ENCODE results near the gene SLC16A5.
"Not testable (repeated sequence)": the region's sequence is repeated elsewhere in the genome, so short reads cannot be mapped to it uniquely, and the experiment has no call there.

SLC16A5 gene, protein sequence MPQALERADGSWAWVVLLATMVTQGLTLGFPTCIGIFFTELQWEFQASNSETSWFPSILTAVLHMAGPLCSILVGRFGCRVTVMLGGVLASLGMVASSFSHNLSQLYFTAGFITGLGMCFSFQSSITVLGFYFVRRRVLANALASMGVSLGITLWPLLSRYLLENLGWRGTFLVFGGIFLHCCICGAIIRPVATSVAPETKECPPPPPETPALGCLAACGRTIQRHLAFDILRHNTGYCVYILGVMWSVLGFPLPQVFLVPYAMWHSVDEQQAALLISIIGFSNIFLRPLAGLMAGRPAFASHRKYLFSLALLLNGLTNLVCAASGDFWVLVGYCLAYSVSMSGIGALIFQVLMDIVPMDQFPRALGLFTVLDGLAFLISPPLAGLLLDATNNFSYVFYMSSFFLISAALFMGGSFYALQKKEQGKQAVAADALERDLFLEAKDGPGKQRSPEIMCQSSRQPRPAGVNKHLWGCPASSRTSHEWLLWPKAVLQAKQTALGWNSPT

DNA sequence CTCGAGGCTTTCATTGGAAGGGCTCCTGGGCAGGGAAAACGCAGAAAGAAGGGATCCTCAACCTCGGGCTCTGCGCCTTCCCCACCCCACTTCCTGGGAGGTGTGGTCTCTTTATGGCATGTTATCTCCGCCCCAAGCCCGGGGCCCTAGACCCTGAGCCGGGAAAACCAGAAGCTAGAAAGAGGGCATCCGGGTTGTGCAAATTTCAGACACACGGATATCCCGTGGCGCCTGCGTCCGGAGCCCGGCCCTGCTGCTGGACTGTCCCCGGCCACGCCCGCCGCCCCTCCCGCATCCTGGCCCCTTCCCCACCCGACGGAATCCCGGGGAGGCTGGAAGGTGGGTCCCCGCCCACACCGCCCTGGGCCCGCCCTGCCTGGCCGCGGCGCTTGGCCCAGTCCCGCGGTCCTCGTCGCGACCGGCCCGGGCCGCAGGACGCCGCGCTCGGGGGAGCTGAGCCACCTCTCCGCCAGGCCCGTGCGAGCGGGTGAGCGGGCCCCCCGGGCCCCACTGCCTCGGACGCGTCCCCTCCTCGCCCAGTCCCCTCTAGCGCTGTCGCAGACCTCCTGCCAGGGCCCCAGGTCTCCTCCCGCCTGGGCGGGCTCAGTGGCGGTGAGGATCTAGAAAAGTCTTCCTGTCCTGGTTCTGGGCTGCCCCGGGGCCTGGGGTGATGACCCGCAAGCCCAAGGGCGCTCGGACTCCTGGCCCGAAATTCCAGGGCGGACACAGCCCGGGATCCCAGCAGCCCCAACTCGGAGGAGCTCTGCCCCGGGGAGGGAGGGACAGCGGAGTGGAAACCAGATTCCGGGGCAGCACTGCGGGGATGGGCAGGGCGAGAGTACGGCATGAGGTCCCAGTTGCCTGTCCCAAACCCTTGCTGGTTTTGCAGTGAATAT lies at the start of gene SLC16A5:
TSS of gene SLC16A5 (plus strand) at position 397 of the 896 bp plus-strand sequence. CDS start 5,683 bp downstream, outside the sequence.
- peak; percentile 91 for DNase-seq

DNA sequence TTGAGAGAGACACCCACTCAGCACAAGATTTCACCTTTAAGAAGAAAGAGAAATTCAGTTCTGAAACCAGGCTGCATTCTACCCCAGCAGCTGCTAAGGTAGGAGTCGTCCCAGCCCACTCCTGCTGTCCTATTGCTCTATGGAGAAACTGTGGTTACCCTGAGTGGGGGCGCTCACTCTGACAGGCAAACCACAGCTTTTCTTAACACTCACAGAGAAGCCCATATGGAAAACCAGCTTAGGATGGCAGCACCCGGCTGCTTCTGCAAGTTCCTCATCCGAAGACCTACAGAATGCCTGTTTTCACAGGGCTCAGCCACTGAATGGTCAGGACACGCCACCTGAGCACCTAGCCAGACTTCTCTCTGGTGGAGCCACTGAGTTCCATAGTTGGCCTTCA lies 48.5 kb upstream of the SLC16A5 start:
- no peak for DNase-seq

DNA sequence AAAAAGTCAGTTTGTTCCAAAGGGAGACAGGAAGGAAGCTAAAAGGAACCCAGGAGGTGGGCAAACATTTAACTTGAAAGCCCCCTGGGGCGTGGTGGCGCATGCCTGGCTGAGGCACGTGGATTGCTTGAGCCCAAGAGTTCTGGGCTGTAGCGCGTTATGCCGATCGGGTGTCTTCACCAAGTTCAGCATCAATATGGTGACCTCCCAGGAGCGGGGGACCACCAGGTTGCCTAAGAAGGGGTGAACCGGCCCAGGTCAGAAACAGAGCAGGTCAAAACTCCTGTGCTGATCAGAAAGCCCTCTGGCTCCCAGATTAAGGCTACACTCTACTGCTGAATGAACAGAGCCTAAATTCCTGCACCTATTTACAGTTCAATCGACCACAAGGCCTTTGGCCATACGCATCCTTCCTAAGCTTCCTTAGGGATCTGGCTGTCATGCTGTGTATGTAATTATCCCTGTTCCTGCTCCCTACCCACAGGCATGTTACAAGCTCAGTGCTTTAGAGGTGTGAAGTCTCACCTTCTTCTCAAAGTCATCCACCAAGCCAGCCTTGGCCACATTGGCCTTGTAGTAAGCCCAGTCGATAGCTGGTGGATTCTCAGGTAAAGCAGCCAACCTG lies 46.0 kb upstream of the SLC16A5 start:
- DNase-seq, result no peak

DNA sequence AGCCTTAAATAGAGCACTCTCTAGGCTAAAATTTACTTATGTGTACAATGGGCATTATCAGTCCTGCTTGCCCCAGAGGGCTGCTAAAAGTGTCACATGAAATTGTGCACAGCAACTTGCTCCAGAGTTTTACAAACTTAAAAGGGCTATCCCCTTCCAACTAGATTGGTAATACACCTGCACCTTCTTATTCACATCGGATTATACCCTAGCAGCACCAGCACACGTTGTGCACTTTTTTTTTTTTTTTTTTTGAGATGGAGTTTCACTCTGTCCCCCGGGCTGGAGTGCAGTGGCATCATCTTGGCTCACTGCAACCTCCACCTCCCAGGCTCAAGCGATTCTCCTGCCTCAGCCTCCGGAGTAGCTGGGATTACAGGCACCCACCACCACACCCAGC lies 44.0 kb upstream of the SLC16A5 start:
- not testable (repeated sequence) for DNase-seq

DNA sequence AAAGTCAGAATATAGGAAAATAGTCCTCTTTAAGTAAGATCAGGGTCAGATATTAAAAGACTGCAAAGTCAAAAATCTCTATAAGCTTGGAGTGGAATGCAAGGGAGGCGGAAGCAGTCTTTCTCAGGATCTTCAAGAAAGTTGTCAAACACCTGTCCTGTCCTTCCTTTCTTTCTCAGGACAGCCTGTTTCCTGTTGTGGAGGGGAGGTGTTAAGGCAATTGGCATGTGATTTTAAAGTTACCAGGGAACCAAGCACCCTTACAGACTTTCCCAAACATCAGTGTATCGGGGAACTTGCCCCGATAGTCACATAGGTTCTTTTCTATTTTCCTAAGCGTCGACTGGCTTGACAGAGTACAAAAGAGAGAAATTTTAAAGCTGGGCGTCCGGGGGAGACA lies 43.0 kb upstream of the SLC16A5 start:
- no peak for DNase-seq

DNA sequence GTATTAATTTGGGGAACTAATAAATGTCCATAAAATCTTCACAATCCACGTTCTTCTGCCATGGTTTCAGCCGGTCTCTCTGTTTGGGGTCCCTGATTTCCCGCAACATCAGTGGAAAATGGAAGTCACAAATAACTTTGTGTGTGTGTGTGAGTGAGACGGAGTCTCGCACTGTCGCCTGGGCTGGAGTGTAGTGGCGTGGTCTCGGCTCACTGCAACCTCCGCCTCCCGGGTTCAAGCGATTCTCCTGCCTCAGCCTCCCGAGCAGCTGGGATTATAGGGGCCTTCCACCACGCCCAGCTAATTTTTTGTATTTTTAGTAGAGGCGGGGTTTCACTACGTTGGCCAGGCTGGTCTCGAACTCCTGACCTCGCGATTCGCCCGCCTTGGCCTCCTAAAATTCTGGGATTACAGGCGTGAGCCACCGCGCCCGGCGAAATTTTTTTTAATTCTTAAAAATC lies 41.8 kb upstream of the SLC16A5 start:
- not testable (repeated sequence) for DNase-seq

DNA sequence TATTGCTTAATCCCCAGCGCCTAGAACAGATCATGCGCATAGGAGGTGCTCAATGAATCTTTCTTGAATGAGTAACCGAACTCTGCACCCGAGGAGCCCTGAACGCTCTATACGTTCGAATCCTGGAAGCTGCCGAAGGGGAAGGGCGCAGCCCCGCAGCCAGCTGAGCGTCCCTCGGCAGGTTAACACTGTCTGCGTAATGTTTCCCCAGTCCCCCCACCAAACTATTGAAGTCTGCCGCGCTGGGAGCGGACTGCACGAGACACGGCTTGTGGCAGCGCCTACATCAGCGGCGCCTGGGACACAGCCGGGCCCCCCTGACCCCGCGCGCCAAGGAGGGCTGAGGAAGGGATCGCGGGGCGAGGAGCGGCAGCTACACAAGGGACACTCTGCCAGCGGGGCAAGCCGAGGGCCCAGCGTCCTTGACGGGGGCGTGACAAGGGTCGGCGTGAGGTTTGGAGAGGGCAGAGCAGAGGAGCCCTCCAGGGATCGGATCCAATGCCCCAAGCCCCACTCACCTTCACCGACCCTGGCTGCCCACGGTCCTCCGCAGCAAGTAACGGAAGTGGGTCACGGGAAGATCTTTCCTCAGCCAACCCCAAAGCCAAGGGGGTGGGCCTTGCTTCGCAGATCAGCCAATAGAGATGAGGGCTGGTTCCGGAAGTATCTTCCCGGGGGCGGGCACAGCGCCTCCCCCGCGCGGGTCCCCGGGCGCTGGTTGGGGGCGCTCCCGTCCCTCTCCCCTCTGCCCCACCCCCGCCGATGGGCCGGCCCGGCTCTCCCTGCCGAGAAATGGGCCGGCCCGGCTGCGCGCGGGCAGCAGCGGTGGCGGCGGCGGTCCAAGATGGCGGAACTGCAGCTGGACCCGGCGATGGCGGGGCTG lies 41.1 kb upstream of the SLC16A5 start, which contains the start of the genes ATP5PD and KCTD2:
TSS of gene ATP5PD (minus strand) at position 563 of the 883 bp plus-strand sequence. CDS start 4,319 bp downstream, outside the sequence.
TSS of gene KCTD2 (plus strand) at position 819 of the 883 bp plus-strand sequence. CDS start at position 845, 26 bp downstream.
- peak; percentile 92 for DNase-seq

DNA sequence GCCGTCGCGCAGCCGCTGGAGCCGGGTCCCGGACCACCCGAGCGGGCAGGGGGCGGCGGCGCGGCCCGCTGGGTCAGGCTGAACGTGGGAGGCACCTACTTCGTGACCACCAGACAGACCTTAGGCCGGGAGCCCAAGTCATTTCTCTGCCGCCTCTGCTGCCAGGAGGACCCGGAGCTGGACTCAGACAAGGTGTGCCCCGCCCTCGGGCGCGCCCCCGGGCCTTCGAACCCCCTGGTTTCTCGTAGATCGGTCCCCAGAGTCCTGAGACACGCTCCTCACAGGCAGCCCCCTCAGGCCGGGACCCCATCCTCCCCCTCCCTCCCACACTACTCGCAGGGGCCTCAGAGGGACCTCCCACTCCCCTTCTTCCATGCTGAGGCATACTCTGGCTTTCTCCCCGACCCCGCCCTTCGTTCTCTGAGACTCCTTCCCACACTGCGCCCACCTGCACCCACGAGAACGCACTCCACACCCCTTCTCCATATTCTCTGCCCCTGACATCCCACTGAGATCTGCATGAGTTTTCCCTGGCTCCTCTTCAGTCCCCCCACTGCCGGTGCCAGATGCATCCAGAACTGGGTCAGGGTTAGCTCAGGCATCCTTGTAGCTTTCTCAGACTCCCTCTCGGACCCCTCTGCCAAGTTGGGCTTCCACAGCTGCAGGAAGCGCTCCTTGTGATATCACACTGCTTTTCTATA lies 40.2 kb upstream of the SLC16A5 start:
- no peak for DNase-seq

DNA sequence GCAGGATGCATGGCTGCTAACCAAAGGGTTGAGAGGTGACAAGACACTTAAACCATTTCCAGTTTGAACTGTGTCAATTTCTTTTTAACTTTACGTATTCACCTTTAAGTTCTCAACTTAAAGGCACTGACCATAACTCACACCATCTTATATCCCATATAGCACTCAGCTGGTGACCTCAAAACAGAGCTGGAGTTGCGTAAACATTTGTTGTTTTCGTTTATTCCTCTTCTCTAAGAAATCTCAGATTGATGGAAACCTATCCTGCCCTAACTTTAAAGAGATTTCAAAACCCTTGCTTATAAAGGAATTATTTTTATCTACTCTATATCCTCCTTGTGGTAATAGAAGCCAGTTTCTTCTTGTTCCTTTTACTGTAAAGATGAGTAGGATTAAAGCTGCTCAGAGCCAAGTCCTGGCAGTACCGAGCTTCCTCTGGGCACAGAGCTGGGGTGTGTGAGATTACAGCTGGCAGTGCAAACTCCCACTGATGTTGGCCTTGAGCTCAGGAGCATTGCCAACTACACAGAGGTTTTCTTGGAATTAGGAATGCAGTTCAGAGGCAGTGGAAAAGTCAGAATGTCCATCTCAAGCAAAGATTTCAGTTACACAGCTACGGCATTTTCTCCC lies 39.4 kb upstream of the SLC16A5 start:
- DNase-seq, result peak; percentile 45

DNA sequence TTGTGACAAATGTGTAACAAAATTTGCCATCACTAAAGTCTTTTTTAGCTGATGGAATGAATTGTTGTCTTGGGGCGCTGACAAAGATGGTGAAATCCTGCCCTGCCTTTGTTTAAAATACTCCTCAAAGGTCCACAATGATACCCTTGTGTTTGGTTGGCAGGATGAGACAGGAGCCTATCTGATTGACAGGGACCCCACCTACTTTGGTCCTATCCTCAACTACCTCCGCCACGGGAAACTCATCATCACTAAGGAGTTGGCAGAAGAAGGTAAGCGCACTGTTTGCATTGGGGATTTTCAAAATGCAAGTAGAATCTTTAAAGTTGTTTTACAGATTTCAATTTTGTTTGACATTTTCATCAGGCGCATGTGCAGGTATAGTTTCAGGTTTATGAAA lies 38.7 kb upstream of the SLC16A5 start:
- no peak for DNase-seq

DNA sequence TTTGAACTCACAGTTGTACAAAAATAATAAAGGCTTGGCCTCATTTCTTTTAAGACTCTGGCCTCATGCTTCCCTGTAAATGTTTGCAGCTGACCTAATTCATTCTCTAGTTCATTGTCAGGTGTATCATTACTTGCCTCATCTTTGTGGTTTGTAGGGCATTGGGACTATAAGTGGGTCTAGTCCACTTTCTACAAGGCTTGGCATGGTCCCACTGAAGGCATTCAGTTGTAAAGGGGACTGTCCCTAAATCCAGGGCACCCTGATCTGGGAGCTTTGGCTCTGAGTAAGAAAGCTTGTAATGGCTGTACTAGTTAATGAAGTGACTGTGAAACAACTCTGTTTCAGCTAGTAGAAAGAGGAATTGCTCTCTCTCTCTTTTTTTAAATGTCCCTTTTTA lies 38.0 kb upstream of the SLC16A5 start:
- DNase-seq, result no peak

DNA sequence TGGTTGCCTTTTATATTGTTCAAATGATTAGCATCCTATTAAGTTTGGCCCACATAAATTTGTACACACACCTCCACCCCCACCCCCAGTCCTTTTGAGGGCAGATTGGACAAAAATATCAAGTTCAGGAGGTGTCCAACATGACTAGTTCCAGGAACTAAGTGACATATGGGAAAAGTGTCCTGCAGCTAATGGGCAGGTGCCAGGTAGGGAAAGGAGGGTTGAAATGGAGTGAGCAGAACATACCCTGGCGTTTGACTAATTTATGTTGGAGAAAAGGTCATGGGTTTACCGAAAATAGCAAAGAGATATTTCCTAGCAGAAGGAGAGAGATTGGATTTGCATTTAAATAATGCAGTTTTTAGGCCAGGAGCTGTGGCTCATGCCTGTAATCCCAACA lies 35.8 kb upstream of the SLC16A5 start:
- no peak for DNase-seq

DNA sequence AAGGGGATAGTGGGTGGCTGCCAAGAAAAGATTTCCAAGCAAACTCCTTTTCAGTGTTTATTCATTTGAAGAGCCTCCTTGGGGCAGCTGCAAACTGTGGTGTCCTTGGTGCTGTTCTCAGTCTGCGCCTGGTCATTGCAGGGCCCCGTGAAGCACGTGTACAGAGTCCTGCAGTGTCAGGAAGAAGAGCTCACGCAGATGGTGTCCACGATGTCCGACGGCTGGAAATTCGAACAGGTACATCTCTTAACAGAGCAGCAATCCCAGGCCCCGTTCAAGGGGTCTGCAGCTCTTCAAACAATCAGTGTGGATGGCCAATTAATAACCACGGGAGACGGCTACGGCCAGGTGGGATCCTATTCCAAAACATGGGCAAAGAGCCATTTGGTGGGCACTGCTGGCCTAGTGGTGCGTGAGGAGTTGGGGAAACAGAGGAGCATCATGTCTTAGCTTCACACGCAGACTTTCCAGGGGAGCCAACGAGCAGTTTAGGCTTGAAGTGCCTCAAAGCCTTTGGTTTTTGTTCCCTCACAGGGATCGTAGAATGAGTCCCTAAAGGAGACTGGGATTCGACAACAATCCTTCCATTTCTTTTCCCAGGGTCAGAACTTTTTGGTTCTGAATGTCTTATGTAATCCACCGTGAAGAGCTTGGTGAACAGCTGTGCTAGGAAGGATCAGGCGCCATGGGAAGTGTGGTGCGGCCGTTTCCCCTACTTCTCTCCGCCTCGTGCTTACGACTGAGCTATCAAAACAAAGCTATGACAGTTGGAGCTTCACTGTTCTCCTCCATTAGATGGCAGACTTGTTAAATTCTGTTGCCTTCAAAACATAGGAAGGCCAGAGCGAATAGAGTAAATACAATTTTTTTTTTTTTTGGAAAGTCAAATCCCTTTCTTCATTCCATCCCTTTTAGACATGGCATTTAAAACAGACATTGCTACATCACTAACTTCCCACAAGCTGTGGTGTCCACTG lies 28.1 kb upstream of the SLC16A5 start:
- DNase-seq, result no peak

DNA sequence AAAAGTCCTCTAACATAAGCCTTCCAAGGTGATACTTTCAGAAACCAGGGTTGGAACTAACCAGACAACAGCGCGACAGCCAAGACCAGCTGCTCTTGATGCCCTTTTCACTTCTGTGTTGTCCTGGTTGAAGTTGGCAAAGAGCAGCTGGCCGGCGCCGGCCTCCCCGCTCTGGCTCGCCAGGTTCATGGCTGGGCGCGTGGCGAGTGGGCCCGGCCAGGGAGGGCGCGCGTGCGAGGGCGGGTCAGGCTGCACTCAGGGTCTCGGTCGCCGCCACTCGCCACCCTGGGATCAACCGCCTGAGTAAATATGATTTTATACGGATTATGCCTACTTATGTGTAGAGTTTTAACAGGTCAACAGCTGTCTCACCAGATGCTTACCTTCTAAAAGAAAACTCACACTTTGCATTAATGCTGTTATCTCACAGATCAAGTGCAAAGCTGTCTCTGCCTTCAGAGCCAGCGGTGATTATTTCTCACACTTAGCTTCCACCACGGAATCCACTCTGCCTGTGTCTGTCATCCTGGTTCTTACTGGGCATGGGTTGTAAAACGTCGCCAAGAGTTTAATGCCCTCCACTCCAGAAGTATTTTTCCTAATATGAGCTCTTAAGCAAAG lies 27.2 kb upstream of the SLC16A5 start:
- no peak for DNase-seq

DNA sequence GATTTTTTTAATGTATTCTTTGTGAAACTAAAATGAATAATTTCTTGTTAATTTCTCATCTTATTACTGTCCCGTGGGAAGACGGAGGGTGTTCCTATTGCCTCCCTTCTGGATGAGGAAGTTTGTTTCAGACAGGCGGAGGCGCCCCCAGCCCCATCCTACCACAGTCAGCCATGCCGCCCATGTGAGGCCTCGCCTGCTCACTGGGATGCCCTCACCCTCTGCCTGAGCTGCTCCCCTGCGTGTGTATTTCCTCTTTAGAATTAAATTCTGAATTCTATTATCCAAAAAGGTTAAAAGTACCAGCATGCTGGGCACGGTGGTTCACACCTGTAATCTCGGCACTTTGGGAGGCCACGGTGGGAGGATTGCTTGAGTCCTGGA lies 26.7 kb upstream of the SLC16A5 start:
- DNase-seq, result no peak

DNA sequence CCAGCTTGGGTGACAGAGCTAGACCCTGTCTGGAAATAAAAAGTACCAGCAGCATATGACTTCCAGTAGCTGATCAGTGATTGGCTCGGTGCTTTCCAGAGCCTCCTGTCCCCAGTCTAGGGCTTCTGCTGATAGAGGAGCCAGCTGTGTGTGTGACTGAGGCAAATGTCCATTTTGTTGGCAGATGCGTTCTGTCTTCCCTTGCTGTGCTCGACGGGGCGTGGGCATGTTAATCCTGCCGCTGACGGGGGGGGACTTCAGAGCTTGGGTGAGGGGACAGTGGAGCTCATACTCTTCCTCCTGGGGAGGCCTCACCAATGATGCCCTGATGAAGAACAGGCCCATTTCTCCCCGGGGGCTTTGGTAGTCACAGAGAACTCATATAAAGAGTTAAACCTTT lies 26.1 kb upstream of the SLC16A5 start:
- no peak for DNase-seq

DNA sequence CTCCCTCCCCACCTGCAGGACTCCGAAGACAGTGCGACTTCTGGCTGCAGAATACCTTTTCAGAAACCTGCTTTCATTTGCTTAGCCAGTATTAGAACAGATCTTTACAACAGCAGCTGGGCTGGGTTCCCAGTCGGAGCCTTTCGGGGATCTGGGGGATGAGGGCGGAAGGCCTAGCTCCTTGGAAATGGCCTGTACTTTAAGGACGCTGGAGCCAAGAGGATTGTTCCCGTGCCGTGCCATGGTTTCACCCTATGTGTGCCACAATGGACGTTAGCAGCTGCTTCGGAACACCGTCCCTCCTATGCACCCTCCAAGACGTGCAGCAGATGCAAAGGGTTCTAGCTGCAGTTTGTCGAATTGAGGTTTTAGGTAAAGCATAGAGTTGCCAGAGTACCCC lies 24.6 kb upstream of the SLC16A5 start:
- DNase-seq, result no peak

DNA sequence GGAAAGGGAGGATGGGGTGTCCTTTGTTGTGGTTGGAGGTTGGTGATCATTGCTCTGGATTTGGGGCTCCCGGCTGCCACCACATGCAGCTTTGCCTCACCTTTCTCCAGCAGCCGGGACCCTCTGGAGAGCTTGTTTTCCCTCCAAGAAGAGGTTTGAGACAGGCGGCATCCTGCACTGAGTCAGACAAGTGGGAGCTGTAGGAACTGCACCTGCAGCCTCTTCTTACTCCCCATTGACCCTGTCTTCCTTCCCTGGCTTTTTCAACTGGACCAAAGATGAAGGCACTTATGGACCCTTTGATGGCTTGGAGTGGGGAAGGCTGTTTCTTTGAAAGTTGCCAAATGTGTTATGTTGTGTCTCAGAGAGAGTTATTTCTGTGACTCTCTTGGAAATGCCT lies 24.1 kb upstream of the SLC16A5 start:
- no peak for DNase-seq

DNA sequence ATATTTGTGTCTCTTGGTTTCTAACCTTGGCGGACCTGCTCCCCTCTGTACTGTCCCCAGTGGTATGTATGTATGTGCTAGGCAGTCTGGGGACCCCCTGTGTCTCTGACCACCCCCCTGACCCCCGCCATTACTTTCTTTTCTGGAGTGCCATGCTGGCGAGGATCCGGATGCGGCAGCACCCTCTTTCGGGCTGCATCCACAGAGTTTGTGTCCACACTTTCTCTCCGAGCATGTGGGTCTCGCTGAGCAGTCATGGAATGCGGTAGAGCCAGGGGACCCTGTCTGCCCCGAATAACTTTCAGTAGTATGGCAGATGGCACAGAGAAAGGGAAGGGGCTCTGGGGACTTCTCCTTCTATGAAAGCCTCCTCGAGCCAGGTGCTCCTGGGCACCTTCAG lies 23.7 kb upstream of the SLC16A5 start:
- DNase-seq, result no peak
